Lower leg skin (tissue), 4 donors: ENCODE measurements around the gene TTC9C. TPM values are rescaled to one million over a fixed set of nuclear protein-coding genes. Genes with fewer than 3 reads are reported as not detected.

Experiments used
- DNase-seq, 2 donors: peaks; one replicate each; pipeline ENCODE4 v3.0.0-alpha.2; 2019; ENCODE audit warnings: low spot score in 2 of 2
- H3K4me3 ChIP-seq: fragments of 200-600 bp; sonication (generic); 2 replicates; pipeline ENCODE4 v1.5.1; 2017; ENCODE audit warnings: mild to moderate bottlenecking, low read depth; ENCODE audit not compliant: poor library complexity, severe bottlenecking
- CTCF ChIP-seq, 3 donors: fragments of 450-650 bp; IDR thresholded peaks; one replicate each; pipeline ENCODE4 v1.5.1; 2016; ENCODE audit warnings: antibody characterized with exemption in 3 of 3, mild to moderate bottlenecking in 3 of 3, moderate library complexity in 2 of 3
- POLR2A ChIP-seq, 2 donors: fragments of 450-650 bp; IDR thresholded peaks; one replicate each; pipeline ENCODE4 v1.6.1; 2016 to 2017; ENCODE audit warnings: antibody characterized with exemption in 2 of 2, mild to moderate bottlenecking in 1 of 2, moderate library complexity in 1 of 2
- WGBS, 2 donors: methylation state at CpG; one replicate each; pipeline ENCODE4 v1.1.5; 2018; 5-methylcytosine and 5-hydroxymethylcytosine counted together
- intact Hi-C: fragments of 100-400 bp; cut with DNase I; formaldehyde crosslinking; loops from one replicate; pipeline ENCODE4 v1.15.0; 2023; ENCODE audit warnings: low total_unique reads
- total RNA-seq, 4 donors: library from RNA; depleted of rRNA; stranded (reverse); fragments of >200 nt; gene quantifications; one replicate each; pipeline ENCODE4 v1.1.0, GENCODE V29; 2016

The TTC9C gene
- total RNA-seq: 10 to 100 TPM; 23.7 to 44.7 (median 33.9) TPM

GRCh38 chr11:62728171-62728988, at the start of gene TTC9C:
Gene TTC9C (plus strand): TSS chr11:62728486. CDS start chr11:62728849, 363 bp downstream.
- DNase-seq: peak; percentile 92 to 97
- peak within 1 kb of the TSS; percentile 88 for H3K4me3 ChIP-seq
- 0% methylated on average over 29 of the region's 29 CpGs for WGBS, 2 donors
- TF ChIP-seq CTCF (IDR thresholded peaks at IDR 0.05): no peak
- peak in 1 of 2 donors; percentile 68 for TF ChIP-seq POLR2A (IDR thresholded peaks at IDR 0.05)
- intact Hi-C loops: no loop called here

GRCh38 chr11:62678770-62679696, 49.3 kb upstream of the TTC9C start, which contains the start of gene UBXN1:
Gene UBXN1 (minus strand): TSS chr11:62679073. CDS start chr11:62678923, 150 bp downstream.
- WGBS, 2 donors: 9 to 13% methylated on average over 18 to 35 of the region's 55 CpGs
- peak; percentile 92 to 98 for DNase-seq
- intact Hi-C loops: no loop called here
- H3K4me3 ChIP-seq: peak within 1 kb of the TSS; percentile 78
- TF ChIP-seq POLR2A (IDR thresholded peaks at IDR 0.05): no peak

- WGBS, 2 donors: 27% methylated on average over 4 of the region's 4 CpGs
- peak in 1 of 2 donors; percentile 71 for DNase-seq
- intact Hi-C loops: no loop called here
- no peak overlapping the region for H3K4me3 ChIP-seq
- TF ChIP-seq CTCF (IDR thresholded peaks at IDR 0.05) (no peak), POLR2A (IDR thresholded peaks at IDR 0.05) (no peak)
Measured at GRCh38 chr11:62680825-62681240, 47.5 kb upstream of the TTC9C start.

- DNase-seq: no peak
- TF ChIP-seq CTCF (IDR thresholded peaks at IDR 0.05) (no peak), POLR2A (IDR thresholded peaks at IDR 0.05) (no peak)
- 72 to 75% methylated on average over 7 of the region's 7 CpGs for WGBS, 2 donors
- intact Hi-C loops: no loop called here
- no peak overlapping the region for H3K4me3 ChIP-seq
Measured at GRCh38 chr11:62682518-62682917, 45.8 kb upstream of the TTC9C start.

GRCh38 chr11:62687508-62688396, 40.5 kb upstream of the TTC9C start:
- no peak for DNase-seq
- no peak overlapping the region for H3K4me3 ChIP-seq
- intact Hi-C loops: no loop called here
- TF ChIP-seq CTCF (IDR thresholded peaks at IDR 0.05) (no peak), POLR2A (IDR thresholded peaks at IDR 0.05) (no peak)
- 35 to 38% methylated on average over 38 to 59 of the region's 74 CpGs for WGBS, 2 donors
